ENCODE measurements around the gene TCF15. TPM values are rescaled to one million over a fixed set of nuclear protein-coding genes. Genes with fewer than 3 reads are reported as not detected.

TCF15 gene
- total and polyA plus RNA-seq, 11 donors, result 5.8 to 18.0 (median 10.0) TPM

DNA sequence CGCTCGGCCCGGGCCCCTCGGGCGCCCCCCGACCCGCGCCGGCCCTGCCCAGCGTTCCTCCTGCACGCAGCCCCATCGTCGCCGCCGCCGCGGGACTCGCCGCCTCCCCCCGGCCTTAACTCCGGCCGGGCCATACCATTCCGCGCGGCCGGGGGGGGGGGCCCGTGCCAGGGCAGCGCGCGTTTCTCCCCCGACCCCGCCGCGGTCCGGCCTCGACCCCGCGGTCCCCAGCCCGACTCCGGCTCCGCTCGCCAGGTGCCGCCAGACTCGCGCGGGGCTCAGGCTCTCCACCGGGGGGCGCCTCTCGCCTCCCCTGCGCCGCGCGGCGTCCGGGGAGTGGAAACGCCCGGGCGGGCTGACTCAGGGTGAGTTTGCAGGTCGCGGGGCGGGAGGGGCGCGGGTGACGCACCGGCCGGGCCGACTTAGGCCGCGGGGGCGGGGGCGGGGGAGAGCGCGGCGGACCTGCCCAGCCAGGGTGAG lies 43.0 kb upstream of the TCF15 start, which contains the start of gene SRXN1:
SRXN1 (minus strand) TSS at position 91 of the 480 bp plus-strand sequence; CDS start at position 76, 15 bp downstream.
- ATAC-seq, result peak; percentile 81 to 96 (median 96)
- Histone ChIP-seq H3K9me3 (peaks cover 0 to under 1% (median 0%) of the 10 kb centered on the region in 12 donors), H3K4me3 (peak within 1 kb of the TSS; percentile 66 to 88 (median 73)), H3K36me3 (peaks cover 0 to 31% (median 24%) of the 10 kb centered on the region in 9 donors), H3K27ac (peak within 1 kb of the TSS; percentile 81 to 99 (median 94)), H3K4me1 (peaks cover 0 to 39% (median 23%) of the 10 kb centered on the region in 12 donors), H3K27me3 (no peaks in the 10 kb centered on the region)
- peak; percentile 94 to 96 (median 95) for DNase-seq
- TF ChIP-seq, protein P1, sequence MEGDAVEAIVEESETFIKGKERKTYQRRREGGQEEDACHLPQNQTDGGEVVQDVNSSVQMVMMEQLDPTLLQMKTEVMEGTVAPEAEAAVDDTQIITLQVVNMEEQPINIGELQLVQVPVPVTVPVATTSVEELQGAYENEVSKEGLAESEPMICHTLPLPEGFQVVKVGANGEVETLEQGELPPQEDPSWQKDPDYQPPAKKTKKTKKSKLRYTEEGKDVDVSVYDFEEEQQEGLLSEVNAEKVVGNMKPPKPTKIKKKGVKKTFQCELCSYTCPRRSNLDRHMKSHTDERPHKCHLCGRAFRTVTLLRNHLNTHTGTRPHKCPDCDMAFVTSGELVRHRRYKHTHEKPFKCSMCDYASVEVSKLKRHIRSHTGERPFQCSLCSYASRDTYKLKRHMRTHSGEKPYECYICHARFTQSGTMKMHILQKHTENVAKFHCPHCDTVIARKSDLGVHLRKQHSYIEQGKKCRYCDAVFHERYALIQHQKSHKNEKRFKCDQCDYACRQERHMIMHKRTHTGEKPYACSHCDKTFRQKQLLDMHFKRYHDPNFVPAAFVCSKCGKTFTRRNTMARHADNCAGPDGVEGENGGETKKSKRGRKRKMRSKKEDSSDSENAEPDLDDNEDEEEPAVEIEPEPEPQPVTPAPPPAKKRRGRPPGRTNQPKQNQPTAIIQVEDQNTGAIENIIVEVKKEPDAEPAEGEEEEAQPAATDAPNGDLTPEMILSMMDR (IDR thresholded peaks at IDR 0.05), result peak; percentile 41 to 74 (median 64)
- TF ChIP-seq POLR2A (IDR thresholded peaks at IDR 0.05), result peak; percentile 46 to 58
- intact Hi-C loops (cut with DNase I), result loop anchor here in 9 of 10 donors (1.0 to 10.0 kb wide), 9 partner anchors 14 to 306 kb away; partner anchors contain the start of genes CSNK2A1 (in 1 of the 9) and NRSN2 (in 1 of the 9)
- 0 to 1% (median 1%) methylated on average over 11 to 74 of the region's 74 CpGs; no CpG with 5 or more reads in 1 of the 4 donors for WGBS, 4 donors

DNA sequence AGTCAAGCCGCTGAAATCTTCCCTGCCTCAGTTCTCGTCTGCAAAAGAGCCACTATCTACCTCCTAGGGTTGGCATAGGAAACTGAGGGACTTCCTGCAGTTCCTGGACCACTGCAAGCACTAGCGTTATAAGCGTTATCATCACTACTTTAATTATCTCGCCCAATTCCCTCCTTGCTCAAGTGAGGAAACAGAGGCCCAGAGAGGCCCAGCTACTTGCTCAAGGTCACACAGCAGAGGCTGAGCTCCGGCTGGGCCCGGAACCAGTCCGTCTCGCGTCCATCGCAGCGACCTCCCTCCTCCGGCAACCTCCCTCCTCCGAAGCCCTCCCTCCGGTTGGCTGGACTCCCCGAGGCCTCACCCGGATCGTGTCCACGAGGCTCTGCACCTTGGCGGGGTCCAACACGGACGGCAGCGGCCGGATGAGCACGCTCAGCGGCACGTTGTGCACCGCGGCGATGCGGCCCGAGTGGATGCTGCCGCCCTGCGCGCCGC lies 42.6 kb upstream of the TCF15 start:
- WGBS, 4 donors, result 1 to 3% (median 2%) methylated on average over 17 to 36 of the region's 36 CpGs
- H3K9me3 ChIP-seq, result peaks cover 0 to 5% (median 0%) of the 10 kb centered on the region in 12 donors
- H3K27ac ChIP-seq, result peak overlapping the region; percentile 81 to 99 (median 94)
- no peaks in the 10 kb centered on the region for H3K27me3 ChIP-seq
- H3K4me3 ChIP-seq, result peak overlapping the region; percentile 66 to 88 (median 73)
- H3K4me1 ChIP-seq, result peaks cover 0 to 39% (median 23%) of the 10 kb centered on the region in 12 donors
- intact Hi-C loops (cut with DNase I), result loop anchor here in 9 of 10 donors (1.0 to 10.0 kb wide), 9 partner anchors 15 to 305 kb away; partner anchors contain the start of genes CSNK2A1 (in 1 of the 9) and NRSN2 (in 1 of the 9)
- ATAC-seq, result peak in 3 of 4 donors; percentile 5 to 22 (median 6)
- peak in 4 of 5 donors; percentile 55 to 78 (median 58) for DNase-seq
- peaks cover under 1 to 36% (median 29%) of the 10 kb centered on the region in 9 donors for H3K36me3 ChIP-seq
- TF ChIP-seq POLR2A (IDR thresholded peaks at IDR 0.05), result no peak
- TF ChIP-seq, protein P1 (IDR thresholded peaks at IDR 0.05), result no peak

DNA sequence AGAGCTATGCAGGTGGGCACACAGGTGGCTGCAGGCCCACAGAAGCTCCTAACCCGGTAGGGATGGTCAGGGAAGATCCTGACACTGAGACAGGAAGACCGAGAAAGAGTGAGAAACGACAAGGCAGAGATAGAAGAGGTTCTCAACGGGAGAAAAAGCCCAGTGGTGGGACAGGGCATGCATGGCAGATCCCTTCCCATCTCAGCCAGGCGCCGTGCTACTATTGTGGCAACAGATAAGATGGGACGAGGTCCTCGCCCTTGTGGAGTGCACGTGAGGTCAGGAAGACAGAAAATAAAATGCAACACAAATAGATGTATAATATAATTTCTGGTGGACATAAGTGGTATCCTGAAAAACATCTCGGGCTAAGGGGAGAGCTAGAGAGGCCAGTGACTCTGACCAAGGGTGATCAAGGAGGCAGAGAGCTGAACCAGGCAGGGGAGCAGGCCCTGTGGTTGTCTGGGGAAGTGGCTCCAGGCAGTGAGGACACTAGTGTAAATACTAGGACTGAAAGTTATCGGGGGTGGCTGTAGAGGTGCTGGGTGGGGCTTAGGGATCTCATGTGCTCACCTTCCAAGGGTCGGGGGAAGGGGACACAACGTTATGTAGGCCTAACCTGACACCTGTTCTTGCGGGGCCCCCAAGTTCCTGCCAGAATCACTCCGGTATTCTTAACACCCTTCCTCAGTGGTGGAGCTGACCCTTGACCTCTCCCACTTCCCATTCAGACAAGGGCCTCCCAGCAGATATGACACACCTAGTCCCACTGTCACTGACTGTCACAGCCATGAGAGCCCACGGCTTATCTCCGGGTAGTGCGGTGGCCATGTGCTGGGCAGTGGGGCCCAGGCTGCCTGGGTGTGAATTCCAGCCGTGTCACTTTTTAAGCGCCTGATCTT lies 41.9 kb upstream of the TCF15 start:
- ATAC-seq, result peak; percentile 3 to 49 (median 26)

More for the DNA sequence above, 41.9 kb upstream of the TCF15 start:
- Histone ChIP-seq H3K36me3 (peaks cover 5 to 43% (median 36%) of the 10 kb centered on the region in 9 donors), H3K4me1 (peaks cover 0 to 43% (median 23%) of the 10 kb centered on the region in 12 donors), H3K27ac (peak overlapping the region; percentile 81 to 99 (median 94)), H3K27me3 (no peaks in the 10 kb centered on the region), H3K9me3 (peaks cover 0 to 7% (median 0%) of the 10 kb centered on the region in 12 donors), H3K4me3 (peak overlapping the region; percentile 66 to 88 (median 73))
- intact Hi-C loops (cut with DNase I), result loop anchor here in 7 of 10 donors (2.0 to 10.0 kb wide), 6 partner anchors 73 to 305 kb away; partner anchors contain the start of gene NRSN2 (in 1 of the 7)
- WGBS, 4 donors, result 35 to 42% (median 36%) methylated on average over 16 to 20 of the region's 20 CpGs
- no peak for TF ChIP-seq POLR2A (IDR thresholded peaks at IDR 0.05)
- TF ChIP-seq, protein P1 (IDR thresholded peaks at IDR 0.05), result no peak
- no peak for DNase-seq

Data from heart left ventricle (tissue), 16 donors.